HepG2 (cell line): ENCODE data around the gene IER5L. TPM values are rescaled to one million over a fixed set of nuclear protein-coding genes. Genes with fewer than 3 reads are reported as not detected.
A peak's percentile ranks its signal among the peaks of the same experiment; 100 is the strongest.

ENCODE experiments used
- ARID2 ChIP-seq: sonication (generic); formaldehyde crosslinking; IDR thresholded peaks from 2 replicates; pipeline ENCODE4 v1.8.1; 2022; ENCODE audit warnings: mild to moderate bottlenecking, missing genetic modification reagents, borderline replicate concordance
- ATAD3A ChIP-seq: sonication (generic); formaldehyde crosslinking; IDR thresholded peaks from 2 replicates; pipeline ENCODE4 v1.4.0; 2020; ENCODE audit warnings: missing genetic modification reagents
- ATM ChIP-seq: fragments of 450-650 bp; IDR thresholded peaks from 2 replicates; pipeline ENCODE4 v1.7.1; 2017; ENCODE audit warnings: mild to moderate bottlenecking, borderline replicate concordance
- BCL3 ChIP-seq: sonication (generic); formaldehyde crosslinking; IDR thresholded peaks from 2 replicates; pipeline ENCODE4 v1.5.1; 2020; ENCODE audit warnings: mild to moderate bottlenecking, missing genetic modification reagents, moderate library complexity
- CBX2 ChIP-seq, 2 experiments: fragments of 200-600 bp in 1 of 2; sonication (generic); formaldehyde crosslinking in 1 of 2; IDR thresholded peaks; 2 replicates each; pipeline versions ENCODE4 v1.7.0 to v1.8.1; 2018 to 2022; ENCODE audit warnings: low read depth in 2 of 2, low read length in 1 of 2, mild to moderate bottlenecking in 1 of 2, missing genetic modification reagents in 1 of 2
- GMEB2 ChIP-seq: IDR thresholded peaks from 2 replicates; pipeline ENCODE4 v1.6.1; 2016; ENCODE audit warnings: missing biosample characterization, missing genetic modification reagents, low read depth
- GTF3A ChIP-seq: sonication (generic); formaldehyde crosslinking; conservative IDR thresholded peaks from 2 replicates; pipeline ENCODE4 v1.4.0; 2020; ENCODE audit warnings: mild to moderate bottlenecking, missing genetic modification reagents
- GZF1 ChIP-seq: sonication (generic); formaldehyde crosslinking; IDR thresholded peaks from 2 replicates; pipeline ENCODE4 v1.5.1; 2020; ENCODE audit warnings: mild to moderate bottlenecking, missing genetic modification reagents
- HIVEP1 ChIP-seq: sonication (generic); formaldehyde crosslinking; IDR thresholded peaks from 2 replicates; pipeline ENCODE4 v1.4.0; 2020; ENCODE audit warnings: mild to moderate bottlenecking, missing genetic modification reagents
- IRF1 ChIP-seq: sonication (generic); formaldehyde crosslinking; IDR thresholded peaks from 2 replicates; pipeline ENCODE4 v1.4.0; 2020; ENCODE audit warnings: low read depth, mild to moderate bottlenecking, missing genetic modification reagents
- KAT2B ChIP-seq: fragments of 150-350 bp; IDR thresholded peaks from 2 replicates; pipeline ENCODE4 v1.6.1; 2014; ENCODE audit warnings: low read depth, low read length, borderline replicate concordance
- MED13 ChIP-seq: sonication (generic); formaldehyde crosslinking; IDR thresholded peaks from 2 replicates; pipeline ENCODE4 v1.5.0; 2020; ENCODE audit warnings: missing genetic modification reagents
- MIER2 ChIP-seq: IDR thresholded peaks from 2 replicates; pipeline ENCODE4 v1.6.1; 2016; ENCODE audit warnings: missing biosample characterization, missing genetic modification reagents
- MIXL1 ChIP-seq: IDR thresholded peaks from 2 replicates; pipeline ENCODE4 v1.6.1; 2016
- NFE2L1 ChIP-seq: sonication (generic); formaldehyde crosslinking; IDR thresholded peaks from 2 replicates; pipeline ENCODE4 v1.4.0; 2020; ENCODE audit warnings: missing genetic modification reagents, mild to moderate bottlenecking, borderline replicate concordance
- NR2F1 ChIP-seq, 2 experiments: fragments of 450-650 bp in 1 of 2; formaldehyde crosslinking in 1 of 2; IDR thresholded peaks; 2 replicates each; pipeline versions ENCODE4 v1.5.0 to v1.6.1; 2016 to 2020; ENCODE audit warnings: mild to moderate bottlenecking in 1 of 2, missing compliant biosample characterization in 1 of 2, missing genetic modification reagents in 1 of 2, moderate library complexity in 1 of 2
- PAWR ChIP-seq: sonication (generic); formaldehyde crosslinking; IDR thresholded peaks from 2 replicates; pipeline ENCODE4 v1.4.0; 2020; ENCODE audit warnings: missing genetic modification reagents, mild to moderate bottlenecking, borderline replicate concordance
- RARA ChIP-seq: IDR thresholded peaks from 2 replicates; pipeline ENCODE4 v1.6.1; 2016; ENCODE audit warnings: missing genetic modification reagents, missing compliant biosample characterization
- SNAPC2 ChIP-seq: sonication (generic); formaldehyde crosslinking; IDR thresholded peaks from 2 replicates; pipeline ENCODE4 v1.8.1; 2022; ENCODE audit warnings: mild to moderate bottlenecking, missing genetic modification reagents
- THYN1 ChIP-seq: sonication (generic); formaldehyde crosslinking; IDR thresholded peaks from 2 replicates; pipeline ENCODE4 v1.8.1; 2023; ENCODE audit warnings: low read depth, mild to moderate bottlenecking, moderate library complexity, missing genetic modification reagents, borderline replicate concordance
- ZNF33A ChIP-seq: sonication (generic); formaldehyde crosslinking; IDR thresholded peaks from 2 replicates; pipeline ENCODE4 v1.5.1; 2020; ENCODE audit warnings: missing genetic modification reagents, mild to moderate bottlenecking, moderate library complexity, borderline replicate concordance
- ZNF513 ChIP-seq: sonication (generic); formaldehyde crosslinking; conservative IDR thresholded peaks from 2 replicates; pipeline ENCODE4 v1.5.0; 2020; ENCODE audit warnings: missing genetic modification reagents
- ZNF563 ChIP-seq: sonication (generic); formaldehyde crosslinking; IDR thresholded peaks from 2 replicates; pipeline ENCODE4 v1.8.0; 2022; ENCODE audit warnings: mild to moderate bottlenecking, moderate library complexity, missing genetic modification reagents
- polyA plus RNA-seq, 8 experiments: library from polyadenylated mRNA; depleted of rRNA in 3 of 8; stranded (reverse) in 7 of 8; unstranded in 1 of 8; fragments of >200 nt; fragmentation: Illumina TruSeq in 4 of 8; extraction: Trizol in 4 of 8; gene quantifications; 2 replicates each; pipeline versions ENCODE4 v1.2.1 to v1.2.3, GENCODE V29; 2011 to 2016; ENCODE audit warnings: low read depth in 4 of 8, missing spikeins in 1 of 8, mixed read lengths in 1 of 8; ENCODE audit not compliant: insufficient read depth in 1 of 8
- total RNA-seq, 5 experiments: library from RNA; depleted of rRNA; stranded (reverse); fragments of >200 nt; fragmentation: Illumina TruSeq; extraction: Trizol; gene quantifications; 2 replicates each; pipeline ENCODE4 v1.2.3, GENCODE V29; 2016; ENCODE audit warnings: low read depth in 1 of 5

Gene IER5L
- total and polyA plus RNA-seq, 2 of the 13 experiments (the other 11 are each of a cell fraction or from before 2014, with no cell fraction given), result 1.8 to 3.3 TPM

GRCh38 chr9:129175825-129176633 is 2.0 kb downstream of the IER5L start (continued):
- TF ChIP-seq ZNF513 (no peak), ARID2 (CRISPR knock-in tag) (no peak), NR2F1 (CRISPR knock-in tag; IDR thresholded peaks at IDR 0.05) (no peak), SNAPC2 (no peak), THYN1 (CRISPR knock-in tag) (no peak), RARA (peak; percentile 39), MED13 (CRISPR knock-in tag) (0 out of 2 replicates have a peak, but pooled peaks have one; percentile 59), CBX2 (IDR thresholded peaks at IDR 0.05; ENCODE audit: low read depth, low read length) (no peak), CBX2 (CRISPR knock-in tag; IDR thresholded peaks at IDR 0.05; ENCODE audit: low read depth) (no peak), HIVEP1 (no peak), GZF1 (no peak), ZNF563 (CRISPR knock-in tag) (peak; percentile 61; the same call in 1 of the 2 replicates), IRF1 (CRISPR knock-in tag) (no peak), ATAD3A (CRISPR knock-in tag) (no peak), NFE2L1 (CRISPR knock-in tag) (no peak), KAT2B (no peak), PAWR (CRISPR knock-in tag) (no peak), GTF3A (no peak), MIXL1 (CRISPR knock-in tag) (no peak; the same call in 1 of the 2 replicates), MIER2 (CRISPR knock-in tag) (no peak), BCL3 (CRISPR knock-in tag) (no peak), ATM (no peak), GMEB2 (CRISPR knock-in tag) (no peak), ZNF33A (CRISPR knock-in tag) (no peak)
